K562 (cell line): ENCODE results near the gene ARMC9. TPM values are rescaled to one million over a fixed set of nuclear protein-coding genes. Genes with fewer than 3 reads are reported as not detected.
A peak's percentile ranks its signal among the peaks of the same experiment; 100 is the strongest.

Experiments used
- DLX4 ChIP-seq: fragments of 250-450 bp; sonication (Bioruptor Pico); IDR thresholded peaks from 2 replicates; pipeline ENCODE4 v1.6.1; 2021; ENCODE audit warnings: mild to moderate bottlenecking
- ETV1 ChIP-seq: fragments of 450-650 bp; conservative IDR thresholded peaks from 2 replicates; pipeline ENCODE4 v1.6.1; 2016; ENCODE audit warnings: missing genetic modification characterization, control low read depth, low read depth, missing compliant biosample characterization
- NFXL1 ChIP-seq: fragments of 450-650 bp; formaldehyde crosslinking; IDR thresholded peaks from 2 replicates; pipeline ENCODE4 v1.4.0; 2021; ENCODE audit warnings: mild to moderate bottlenecking
- NR2C1 ChIP-seq, 2 experiments: fragments of 450-650 bp; IDR thresholded peaks; 2 replicates each; pipeline ENCODE4 v1.6.1; 2017; ENCODE audit warnings: mild to moderate bottlenecking in 2 of 2, antibody characterized with exemption in 1 of 2, inconsistent platforms in 1 of 2, missing compliant biosample characterization in 1 of 2, missing genetic modification characterization in 1 of 2
- RBM34 ChIP-seq: fragments of 200-400 bp; formaldehyde crosslinking; IDR thresholded peaks from 2 replicates; pipeline ENCODE4 v1.6.1; 2018; ENCODE audit warnings: low read length, borderline replicate concordance; ENCODE audit not compliant: insufficient read depth
- TAF9B ChIP-seq: fragments of 450-650 bp; IDR thresholded peaks from 2 replicates; pipeline ENCODE4 v1.6.1; 2018; ENCODE audit warnings: mild to moderate bottlenecking; ENCODE audit not compliant: partially characterized antibody
- ZNF41 ChIP-seq: fragments of 250-450 bp; sonication (Bioruptor Pico); conservative IDR thresholded peaks from 2 replicates; pipeline ENCODE4 v1.4.0; 2020; ENCODE audit warnings: mild to moderate bottlenecking
- polyA plus RNA-seq, 8 experiments: library from polyadenylated mRNA; depleted of rRNA in 4 of 8; stranded (reverse) in 5 of 8; unstranded in 3 of 8; fragments of >200 nt; fragmentation: Nextera tagmentation in 2 of 8; fragmentation: Illumina TruSeq in 1 of 8; extraction: Ambion mirVana in 2 of 8; extraction: Trizol in 1 of 8; gene quantifications; 2 replicates each; pipeline versions ENCODE4 v1.2.1 to v1.2.3, GENCODE V29; 2011 to 2014; ENCODE audit warnings: inconsistent platforms in 1 of 8, missing spikeins in 1 of 8
- total RNA-seq, 7 experiments: library from RNA; depleted of rRNA in 6 of 7; stranded (reverse); fragments of >200 nt in 6 of 7; fragmentation: Illumina TruSeq in 2 of 7; extraction: Trizol in 2 of 7; gene quantifications; 2 replicates each; pipeline versions ENCODE4 v1.2.1 to v1.2.3, GENCODE V29; 2011 to 2021; ENCODE audit warnings: low replicate concordance in 1 of 7
- TF ChIP-seq, protein P1 (sequence below): fragments of 250-450 bp; sonication (Bioruptor Pico); IDR thresholded peaks from 2 replicates; pipeline ENCODE4 v1.8.0; 2022; ENCODE audit warnings: inconsistent platforms
- TF ChIP-seq, protein P2 (sequence below): IDR thresholded peaks from 2 replicates; pipeline ENCODE4 v1.6.1; 2016; ENCODE audit warnings: missing genetic modification characterization, missing compliant biosample characterization
- TF ChIP-seq, protein P3 (sequence below), 2 experiments: fragments of 450-650 bp; IDR thresholded peaks; 2 replicates each; pipeline ENCODE4 v1.6.1; 2016; ENCODE audit warnings: mild to moderate bottlenecking in 2 of 2, borderline replicate concordance in 1 of 2, low read depth in 1 of 2, moderate library complexity in 1 of 2

Gene ARMC9
- total and polyA plus RNA-seq, 9 of the 15 experiments (the other 6 are each of a cell fraction or from before 2014, with no cell fraction given), result 0.36 to 2.3 (median 1.1) TPM

DNA sequence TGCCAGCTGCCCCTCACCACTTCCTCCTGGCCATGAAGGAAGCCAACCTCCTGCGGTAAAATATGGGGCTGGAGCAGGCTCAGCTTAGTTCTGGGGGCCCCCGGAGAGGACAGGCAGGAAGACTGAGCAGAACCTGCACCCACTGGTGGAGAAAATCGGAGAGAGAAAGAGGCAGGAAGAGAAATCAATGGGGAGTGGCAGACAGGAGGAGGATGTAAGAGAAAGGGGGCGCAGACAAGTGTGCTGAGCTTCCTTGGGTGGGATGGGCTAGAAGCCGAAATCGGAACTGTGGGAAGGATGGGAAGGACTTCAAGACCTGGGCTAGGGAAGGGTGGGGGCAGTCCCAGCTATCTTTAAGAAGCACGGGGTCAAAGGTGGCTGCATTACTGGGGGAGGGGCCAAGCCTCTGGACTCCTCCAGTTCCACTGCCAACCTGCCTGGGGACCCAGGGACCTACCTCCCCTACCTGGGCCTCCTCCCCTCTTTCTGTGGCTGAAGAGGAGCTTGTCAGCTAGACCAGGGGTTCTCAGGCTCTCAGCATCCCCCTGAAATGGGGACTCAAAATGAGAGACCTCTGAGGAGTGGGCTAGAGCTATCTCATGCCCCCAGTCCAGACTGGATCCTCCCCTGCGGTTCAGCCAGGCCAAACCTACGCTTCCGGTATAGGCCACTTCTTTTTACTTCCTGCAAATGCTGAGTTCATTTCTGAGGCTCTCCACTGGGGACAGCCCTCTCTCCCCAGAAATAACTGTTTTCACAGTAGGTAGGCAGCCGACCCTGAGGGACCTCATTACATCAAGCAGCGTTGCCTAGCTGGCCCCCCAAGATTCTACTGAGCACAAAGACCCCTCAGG lies 163.5 kb downstream of the ARMC9 start (continued):
- TF ChIP-seq TAF9B (no peak), ZNF41 (no peak), RBM34 (no peak), NR2C1 (IDR thresholded peaks at IDR 0.05) (peak; percentile 47), NR2C1 (tag; IDR thresholded peaks at IDR 0.05) (0 out of 2 replicates have a peak, but pooled peaks have one; percentile 22), DLX4 (CRISPR knock-in tag) (no peak), ETV1 (tag) (peak; percentile 39; the same call in 1 of the 2 replicates), NFXL1 (CRISPR knock-in tag) (no peak)
- TF ChIP-seq, protein P1, sequence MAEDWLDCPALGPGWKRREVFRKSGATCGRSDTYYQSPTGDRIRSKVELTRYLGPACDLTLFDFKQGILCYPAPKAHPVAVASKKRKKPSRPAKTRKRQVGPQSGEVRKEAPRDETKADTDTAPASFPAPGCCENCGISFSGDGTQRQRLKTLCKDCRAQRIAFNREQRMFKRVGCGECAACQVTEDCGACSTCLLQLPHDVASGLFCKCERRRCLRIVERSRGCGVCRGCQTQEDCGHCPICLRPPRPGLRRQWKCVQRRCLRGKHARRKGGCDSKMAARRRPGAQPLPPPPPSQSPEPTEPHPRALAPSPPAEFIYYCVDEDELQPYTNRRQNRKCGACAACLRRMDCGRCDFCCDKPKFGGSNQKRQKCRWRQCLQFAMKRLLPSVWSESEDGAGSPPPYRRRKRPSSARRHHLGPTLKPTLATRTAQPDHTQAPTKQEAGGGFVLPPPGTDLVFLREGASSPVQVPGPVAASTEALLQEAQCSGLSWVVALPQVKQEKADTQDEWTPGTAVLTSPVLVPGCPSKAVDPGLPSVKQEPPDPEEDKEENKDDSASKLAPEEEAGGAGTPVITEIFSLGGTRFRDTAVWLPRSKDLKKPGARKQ (CRISPR knock-in tag), result no peak
- TF ChIP-seq, protein P2, sequence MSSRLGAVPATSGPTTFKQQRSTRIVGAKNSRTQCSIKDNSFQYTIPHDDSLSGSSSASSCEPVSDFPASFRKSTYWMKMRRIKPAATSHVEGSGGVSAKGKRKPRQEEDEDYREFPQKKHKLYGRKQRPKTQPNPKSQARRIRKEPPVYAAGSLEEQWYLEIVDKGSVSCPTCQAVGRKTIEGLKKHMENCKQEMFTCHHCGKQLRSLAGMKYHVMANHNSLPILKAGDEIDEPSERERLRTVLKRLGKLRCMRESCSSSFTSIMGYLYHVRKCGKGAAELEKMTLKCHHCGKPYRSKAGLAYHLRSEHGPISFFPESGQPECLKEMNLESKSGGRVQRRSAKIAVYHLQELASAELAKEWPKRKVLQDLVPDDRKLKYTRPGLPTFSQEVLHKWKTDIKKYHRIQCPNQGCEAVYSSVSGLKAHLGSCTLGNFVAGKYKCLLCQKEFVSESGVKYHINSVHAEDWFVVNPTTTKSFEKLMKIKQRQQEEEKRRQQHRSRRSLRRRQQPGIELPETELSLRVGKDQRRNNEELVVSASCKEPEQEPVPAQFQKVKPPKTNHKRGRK, result no peak
- TF ChIP-seq, protein P3, sequence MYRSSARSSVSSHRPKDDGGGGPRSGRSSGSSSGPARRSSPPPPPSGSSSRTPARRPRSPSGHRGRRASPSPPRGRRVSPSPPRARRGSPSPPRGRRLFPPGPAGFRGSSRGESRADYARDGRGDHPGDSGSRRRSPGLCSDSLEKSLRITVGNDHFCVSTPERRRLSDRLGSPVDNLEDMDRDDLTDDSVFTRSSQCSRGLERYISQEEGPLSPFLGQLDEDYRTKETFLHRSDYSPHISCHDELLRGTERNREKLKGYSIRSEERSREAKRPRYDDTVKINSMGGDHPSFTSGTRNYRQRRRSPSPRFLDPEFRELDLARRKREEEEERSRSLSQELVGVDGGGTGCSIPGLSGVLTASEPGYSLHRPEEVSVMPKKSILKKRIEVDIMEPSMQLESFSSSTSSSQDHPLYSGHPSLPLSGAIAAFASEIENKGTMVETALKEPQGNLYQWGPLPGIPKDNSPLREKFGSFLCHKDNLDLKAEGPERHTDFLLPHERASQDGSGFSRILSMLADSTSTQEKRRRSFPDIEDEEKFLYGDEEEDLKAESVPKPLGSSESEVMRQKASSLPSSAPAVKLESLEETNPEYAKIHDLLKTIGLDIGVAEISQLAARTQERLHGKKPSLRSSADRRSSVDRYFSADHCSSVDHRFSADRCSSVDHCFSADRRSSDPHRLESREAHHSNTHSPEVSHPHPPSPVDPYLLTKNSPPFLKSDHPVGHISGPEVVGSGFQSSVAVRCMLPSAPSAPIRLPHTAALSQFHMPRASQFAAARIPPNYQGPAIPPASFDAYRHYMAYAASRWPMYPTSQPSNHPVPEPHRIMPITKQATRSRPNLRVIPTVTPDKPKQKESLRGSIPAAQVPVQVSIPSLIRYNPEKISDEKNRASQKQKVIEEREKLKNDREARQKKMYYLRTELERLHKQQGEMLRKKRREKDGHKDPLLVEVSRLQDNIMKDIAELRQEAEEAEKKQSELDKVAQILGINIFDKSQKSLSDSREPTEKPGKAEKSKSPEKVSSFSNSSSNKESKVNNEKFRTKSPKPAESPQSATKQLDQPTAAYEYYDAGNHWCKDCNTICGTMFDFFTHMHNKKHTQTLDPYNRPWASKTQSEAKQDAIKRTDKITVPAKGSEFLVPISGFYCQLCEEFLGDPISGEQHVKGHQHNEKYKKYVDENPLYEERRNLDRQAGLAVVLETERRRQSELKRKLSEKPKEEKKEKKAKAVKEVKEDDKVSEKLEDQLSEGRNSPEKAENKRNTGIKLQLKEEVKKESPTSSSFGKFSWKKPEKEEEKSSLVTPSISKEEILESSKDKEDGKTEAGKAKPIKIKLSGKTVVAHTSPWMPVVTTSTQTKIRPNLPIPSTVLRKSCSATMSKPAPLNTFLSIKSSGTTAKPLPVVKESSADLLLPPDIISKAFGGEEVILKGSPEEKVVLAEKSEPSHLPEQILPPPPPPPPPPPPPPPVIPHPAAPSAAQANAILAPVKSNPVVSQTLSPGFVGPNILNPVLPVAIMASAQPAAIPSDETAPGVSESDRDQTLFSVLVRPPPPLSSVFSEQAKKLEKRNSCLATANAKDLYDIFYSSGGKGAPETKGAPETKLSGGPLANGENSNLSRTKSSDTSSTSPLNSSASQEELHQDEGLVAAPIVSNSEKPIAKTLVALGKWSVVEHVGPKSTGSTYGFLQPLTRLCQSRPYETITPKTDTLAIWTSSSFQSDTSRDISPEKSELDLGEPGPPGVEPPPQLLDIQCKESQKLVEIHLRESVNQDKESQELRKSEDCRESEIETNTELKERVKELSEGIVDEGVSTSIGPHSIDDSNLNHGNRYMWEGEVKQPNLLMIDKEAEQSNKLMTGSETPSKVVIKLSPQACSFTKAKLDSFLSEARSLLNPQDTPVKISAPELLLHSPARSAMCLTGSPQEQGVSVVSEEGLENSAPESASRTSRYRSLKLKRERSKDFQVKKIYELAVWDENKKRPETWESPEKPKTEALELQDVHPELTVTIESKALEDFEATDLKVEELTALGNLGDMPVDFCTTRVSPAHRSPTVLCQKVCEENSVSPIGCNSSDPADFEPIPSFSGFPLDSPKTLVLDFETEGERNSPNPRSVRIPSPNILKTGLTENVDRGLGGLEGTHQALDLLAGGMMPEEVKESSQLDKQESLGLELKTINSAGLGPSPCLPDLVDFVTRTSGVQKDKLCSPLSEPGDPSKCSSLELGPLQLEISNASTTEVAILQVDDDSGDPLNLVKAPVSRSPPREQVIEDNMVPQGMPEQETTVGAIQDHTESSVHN (IDR thresholded peaks at IDR 0.05; ENCODE audit: borderline replicate concordance in 1 of 2, low read depth in 1 of 2), result no peak
